Endothelial cell of umbilical vein (primary cell): ENCODE data around the gene FRRS1L. TPM values are rescaled to one million over a fixed set of nuclear protein-coding genes. Genes with fewer than 3 reads are reported as not detected.

Source experiments
- BruUV-seq: library from RNA; stranded (reverse); fragments of 400-500 nt; replicated peaks from 2 replicates; lab custom pipeline; 2021; lab: Mats Ljungman, UMichigan
- CTCF ChIA-PET: fragments of 300-600, 350-600 bp; sonication (Branson Sonifier 250); formaldehyde crosslinking; loops from one replicate; lab custom pipeline; 2021; ENCODE audit warnings: antibody characterized with exemption, inconsistent platforms; lab: Charles Lee
- POLR2A ChIA-PET: fragments of 300-600, 350-600 bp; sonication (Branson Sonifier 250); formaldehyde crosslinking; loops from one replicate; lab custom pipeline; 2021; ENCODE audit warnings: antibody characterized with exemption, inconsistent platforms; lab: Charles Lee
- DNase-seq: peaks from one replicate; pipeline ENCODE4 v3.0.0-alpha.2; 2011; ENCODE audit warnings: low read depth, low spot score
- FAIRE-seq: peaks from 2 replicates; lab custom pipeline; 2011; peaks lifted over from hg19 to GRCh38; lab: Jason Lieb, UNC
- H2AFZ ChIP-seq: 2 replicates; pipeline ENCODE4 v1.6.0; 2012; ENCODE audit warnings: low read depth, low read length, control low read depth, inconsistent platforms
- H3K27ac ChIP-seq: 2 replicates; pipeline ENCODE4 v1.5.1; 2011; ENCODE audit warnings: low read depth, mild to moderate bottlenecking, control low read depth, low read length, moderate library complexity; ENCODE audit not compliant: insufficient read depth
- H3K27me3 ChIP-seq, 2 experiments: 2 replicates each; pipeline versions ENCODE4 v1.6.0 to v1.6.1; 2011; ENCODE audit warnings: low read length in 2 of 2, mixed read lengths in 1 of 2; ENCODE audit not compliant: control insufficient read depth in 2 of 2, insufficient read depth in 2 of 2
- H3K36me3 ChIP-seq, 2 experiments: 2 replicates in 1 of 2; 3 replicates in 1 of 2; pipeline ENCODE4 v1.5.1; 2011; ENCODE audit warnings: low read length in 2 of 2, mild to moderate bottlenecking in 1 of 2, moderate library complexity in 1 of 2; ENCODE audit not compliant: control insufficient read depth in 2 of 2, insufficient read depth in 2 of 2; ENCODE audit errors: extremely low read depth in 1 of 2
- H3K4me1 ChIP-seq: 3 replicates; pipeline ENCODE4 v1.5.1; 2011; ENCODE audit warnings: mild to moderate bottlenecking, low read length; ENCODE audit not compliant: control insufficient read depth, insufficient read depth; ENCODE audit errors: extremely low read depth
- H3K4me2 ChIP-seq: 2 replicates; pipeline ENCODE4 v1.6.1; 2011; ENCODE audit warnings: low read length, control low read depth, mixed read lengths; ENCODE audit not compliant: insufficient read depth
- H3K4me3 ChIP-seq, 3 experiments: fragments of 200-600 bp in 1 of 3; sonication (generic), shearing (Covaris generic) in 1 of 3; replicated peaks in 1 of 3; 2 replicates each; pipeline ENCODE4 v1.5.1; 2011 to 2016; ENCODE audit warnings: control low read depth in 3 of 3, low read length in 3 of 3, mild to moderate bottlenecking in 2 of 3, inconsistent platforms in 1 of 3, low read depth in 1 of 3, moderate library complexity in 1 of 3; ENCODE audit not compliant: insufficient read depth in 1 of 3
- H3K79me2 ChIP-seq: 2 replicates; pipeline ENCODE4 v1.6.0; 2012; ENCODE audit warnings: low read length, inconsistent platforms; ENCODE audit not compliant: control insufficient read depth, insufficient read depth
- H3K9ac ChIP-seq: replicated peaks from 2 replicates; pipeline ENCODE3; 2011; ENCODE audit warnings: low read length, control low read depth; ENCODE audit not compliant: insufficient read depth; ENCODE audit errors: extremely low read depth
- H3K9me1 ChIP-seq: replicated peaks from 3 replicates; pipeline ENCODE4 v1.6.0; 2011; ENCODE audit warnings: mild to moderate bottlenecking, low read length; ENCODE audit not compliant: control insufficient read depth, insufficient read depth; ENCODE audit errors: extremely low read depth
- H3K9me3 ChIP-seq: replicated peaks from 2 replicates; pipeline ENCODE4 v1.5.1; 2012; ENCODE audit warnings: low read length, inconsistent platforms; ENCODE audit not compliant: control insufficient read depth, insufficient read depth
- H4K20me1 ChIP-seq: replicated peaks from 2 replicates; pipeline ENCODE3; 2011; ENCODE audit warnings: mild to moderate bottlenecking, low read length; ENCODE audit not compliant: control insufficient read depth, insufficient read depth; ENCODE audit errors: extremely low read depth
- CTCF ChIP-seq, 2 donors: IDR thresholded peaks; 1 replicate in 1 of 2; 2 replicates in 1 of 2; pipeline ENCODE4 v1.5.1; 2011; ENCODE audit warnings: low read length in 2 of 2, mild to moderate bottlenecking in 2 of 2, moderate library complexity in 2 of 2, control low read depth in 1 of 2, inconsistent platforms in 1 of 2, low read depth in 1 of 2; ENCODE audit not compliant: insufficient read depth in 1 of 2; ENCODE audit errors: extremely low read depth in 1 of 2
- FOS ChIP-seq: IDR thresholded peaks from 2 replicates; pipeline ENCODE4 v1.6.1; 2011; ENCODE audit warnings: mild to moderate bottlenecking, low read length, moderate library complexity, borderline replicate concordance; ENCODE audit not compliant: insufficient read depth
- GATA2 ChIP-seq: IDR thresholded peaks from 2 replicates; pipeline ENCODE4 v1.7.0; 2011; ENCODE audit warnings: low read depth, mild to moderate bottlenecking, moderate library complexity, mixed read lengths, low read length; ENCODE audit not compliant: insufficient read length, insufficient read depth
- JUN ChIP-seq: IDR thresholded peaks from 2 replicates; pipeline ENCODE4 v1.6.1; 2011; ENCODE audit warnings: borderline replicate concordance, low read depth; ENCODE audit not compliant: insufficient read length, insufficient read depth
- MAX ChIP-seq: IDR thresholded peaks from 2 replicates; pipeline ENCODE4 v1.6.1; 2011; ENCODE audit not compliant: insufficient read depth, insufficient read length
- MYC ChIP-seq: IDR thresholded peaks from one replicate; pipeline ENCODE4 v1.6.1; 2011; ENCODE audit warnings: mild to moderate bottlenecking, low read depth, low read length
- POLR2A ChIP-seq: IDR thresholded peaks from 2 replicates; pipeline ENCODE4 v1.6.1; 2012; ENCODE audit warnings: low read depth, mild to moderate bottlenecking, control low read depth, low read length
- POLR2AphosphoS5 ChIP-seq: IDR thresholded peaks from 2 replicates; pipeline ENCODE4 v1.6.1; 2012; ENCODE audit warnings: low read depth, mild to moderate bottlenecking, control low read depth, low read length, moderate library complexity; ENCODE audit not compliant: insufficient read depth
- dilution Hi-C: fragments of 300-500 bp; cut with MboI; formaldehyde crosslinking; loops from one replicate; pipeline ENCODE4 v1.15.0; 2019; ENCODE audit warnings: low sequenced_read_pairs; ENCODE audit not compliant: extremely low pct_ligation_motif_present
- intact Hi-C: fragments of 100-400 bp; cut with micrococcal nuclease; formaldehyde crosslinking; loops from one replicate; pipeline ENCODE4 v1.10.0; 2022
- polyA plus RNA-seq, 4 experiments: library from polyadenylated mRNA; depleted of rRNA in 3 of 4; stranded (reverse) in 3 of 4; unstranded in 1 of 4; fragments of >200 nt; gene quantifications; 2 replicates each; pipeline versions ENCODE4 v1.2.1 to v1.2.3, GENCODE V29; 2011 to 2012; ENCODE audit warnings: missing spikeins in 1 of 4
- total RNA-seq: library from RNA; stranded (reverse); gene quantifications from 2 replicates; pipeline ENCODE4 v1.2.3, GENCODE V29; 2021

The FRRS1L gene
- total and polyA plus RNA-seq, 2 donors (not counting 3 experiments of a cell fraction or from before 2014, with no cell fraction given), result not detected

GRCh38 chr9:109191746-109192145 lies 24.7 kb upstream of the FRRS1L start:
- TF ChIP-seq MAX (no peak), JUN (no peak), POLR2A (no peak), GATA2 (no peak), MYC (no peak), CTCF (IDR thresholded peaks at IDR 0.05; ENCODE audit: extremely low read depth in 1 of 2, insufficient read depth in 1 of 2, low read depth in 1 of 2, low read length in 2 of 2) (no peak), FOS (no peak), POLR2AphosphoS5 (no peak)
- CTCF ChIA-PET, result interaction anchor here (3.1 kb wide), 1 partner anchor 9 kb away, joined by 18 read pairs; no protein-coding TSS in a partner anchor
- Histone ChIP-seq H3K4me1 (no peaks in the 10 kb centered on the region), H4K20me1 (no peaks in the 10 kb centered on the region), H3K4me3 (no peak overlapping the region), H3K4me2 (no peak overlapping the region), H3K27ac (no peak overlapping the region), H3K9me1 (no peaks in the 10 kb centered on the region), H3K9me3 (no peaks in the 10 kb centered on the region), H2AFZ (no peak overlapping the region), H3K27me3 (no peaks in the 10 kb centered on the region), H3K36me3 (no peaks in the 10 kb centered on the region), H3K9ac (no peak overlapping the region), H3K79me2 (no peaks in the 10 kb centered on the region)
- DNase-seq (no peak), FAIRE-seq (no peak)
- no TSS peak for BruUV-seq
- POLR2A ChIA-PET, result no interaction called here
- dilution Hi-C loops (no loop called here), intact Hi-C loops (loop anchor here (1.0 kb wide), 1 partner anchor 210 kb away; no protein-coding TSS in a partner anchor)
